GM12891 (cell line): ENCODE measurements around the gene MEI1.

Experiments
- PAX5 ChIP-seq: IDR thresholded peaks from 2 replicates; pipeline ENCODE4 v1.6.1; 2011; ENCODE audit warnings: low read length, moderate library complexity, mild to moderate bottlenecking; ENCODE audit not compliant: insufficient read depth, severe bottlenecking
- POLR2A ChIP-seq: IDR thresholded peaks from 2 replicates; pipeline ENCODE4 v1.6.1; 2011; ENCODE audit warnings: low read depth, low read length, control low read depth
- POLR2AphosphoS5 ChIP-seq: IDR thresholded peaks from 2 replicates; pipeline ENCODE4 v1.6.1; 2011; ENCODE audit warnings: low read depth, low read length, control low read depth
- SPI1 ChIP-seq: IDR thresholded peaks from 2 replicates; pipeline ENCODE4 v1.6.1; 2011; ENCODE audit warnings: low read depth, low read length, control low read depth
- TAF1 ChIP-seq: IDR thresholded peaks from 2 replicates; pipeline ENCODE4 v1.6.1; 2011; ENCODE audit warnings: low read depth, low read length, control low read depth

DNA sequence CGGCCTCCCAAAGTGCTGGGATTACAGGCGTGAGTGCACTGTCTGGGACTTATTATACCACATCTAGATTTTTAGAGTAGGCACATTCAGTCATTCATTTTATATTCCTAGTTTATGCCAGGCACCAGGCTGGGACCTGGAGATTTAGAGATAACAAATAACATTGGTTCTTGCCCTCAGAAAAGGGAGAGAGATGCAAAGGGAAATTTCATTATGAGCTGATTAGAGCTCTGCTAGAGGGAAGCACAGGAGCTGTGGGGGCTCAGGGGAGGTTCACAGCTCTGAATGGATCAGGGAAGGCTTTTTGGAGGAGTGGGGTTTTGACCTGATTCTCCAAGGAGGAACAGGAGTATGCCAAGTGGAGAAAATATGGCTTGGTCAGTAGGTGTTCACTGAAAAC, 32.3 kb downstream of the MEI1 start:
- TF ChIP-seq POLR2A, result no peak
- no peak for TF ChIP-seq TAF1
- no peak for TF ChIP-seq SPI1
- TF ChIP-seq POLR2AphosphoS5, result no peak
- no peak for TF ChIP-seq PAX5
